ENCODE results near the gene PRODH2. TPM values are rescaled to one million over a fixed set of nuclear protein-coding genes. Genes with fewer than 3 reads are reported as not detected.

The PRODH2 gene
- total RNA-seq, 1 experiment from 2014 or later = not detected

DNA sequence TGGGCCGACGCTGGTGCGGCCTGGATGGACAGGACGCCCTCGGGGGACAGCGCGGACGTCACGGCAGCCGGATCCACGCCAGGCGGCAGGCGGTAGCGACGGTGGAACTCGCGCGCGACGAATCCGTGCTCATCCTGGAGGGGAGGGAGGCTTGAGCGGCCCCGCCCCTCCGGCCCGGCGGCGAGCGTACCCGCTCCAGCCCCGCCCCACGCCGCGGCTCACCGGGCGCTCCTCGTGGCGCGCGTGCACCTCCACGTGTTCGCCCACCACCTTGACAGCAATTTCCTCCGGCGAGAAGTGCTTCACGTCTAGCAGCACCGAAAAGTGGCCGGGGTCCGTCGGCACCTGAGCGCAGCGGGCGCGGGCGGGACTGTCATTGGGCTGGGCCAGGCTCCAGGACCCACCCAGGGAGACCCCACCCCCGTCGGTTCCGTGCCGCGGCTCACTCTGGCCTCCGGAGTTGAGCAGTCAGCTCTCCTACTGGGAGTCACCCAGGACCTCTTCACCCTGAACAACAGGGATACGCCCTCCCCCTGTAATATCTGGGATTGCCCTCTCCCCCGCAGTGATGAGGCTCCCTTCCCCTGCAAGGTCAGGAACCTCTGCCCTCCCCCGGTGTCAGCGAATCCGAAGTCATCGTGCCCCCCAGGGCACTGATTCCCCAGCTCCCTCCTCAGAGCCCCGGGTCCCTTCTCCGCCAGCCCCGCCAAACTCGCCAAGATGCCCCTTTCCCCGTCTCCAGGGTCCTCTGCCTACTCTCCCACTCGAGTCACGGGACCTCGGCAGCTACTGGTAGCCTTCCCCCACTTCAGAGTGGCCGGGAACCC lies 56.9 kb downstream of the PRODH2 start:
- Histone ChIP-seq H3K4me3 (ENCODE audit: insufficient read depth, low read depth, low read length) (peak overlapping the region; percentile 47), H3K36me3 (replicated peaks; ENCODE audit: control insufficient read depth, insufficient read depth, low read length) (no peaks in the 10 kb centered on the region; the same call in none of the 2 replicates), H3K27me3 (ENCODE audit: control insufficient read depth, insufficient read depth, low read length) (peaks cover 13% of the 10 kb centered on the region)
- DNase-seq = peak; percentile 81

GRCh38 chr19:35755131-35755549 lies 57.5 kb downstream of the PRODH2 start:
- peak overlapping the region; percentile 47 for H3K4me3 ChIP-seq (ENCODE audit: insufficient read depth, low read depth, low read length)

GRCh38 chr19:35754370-35755130 lies 58.1 kb downstream of the PRODH2 start:
- DNase-seq = no peak
- H3K27me3 ChIP-seq (ENCODE audit: control insufficient read depth, insufficient read depth, low read length) = peaks cover 13% of the 10 kb centered on the region
- no peaks in the 10 kb centered on the region; the same call in 1 of the 2 replicates for H3K36me3 ChIP-seq (replicated peaks; ENCODE audit: control insufficient read depth, insufficient read depth, low read length)
- no peak overlapping the region for H3K4me3 ChIP-seq (ENCODE audit: insufficient read depth, low read depth, low read length)

More at GRCh38 chr19:35755131-35755549, 57.5 kb downstream of the PRODH2 start:
- Histone ChIP-seq H3K27me3 (ENCODE audit: control insufficient read depth, insufficient read depth, low read length) (peaks cover 13% of the 10 kb centered on the region), H3K36me3 (replicated peaks; ENCODE audit: control insufficient read depth, insufficient read depth, low read length) (no peaks in the 10 kb centered on the region; the same call in none of the 2 replicates)
- DNase-seq = no peak

GRCh38 chr19:35753634-35754369 lies 58.8 kb downstream of the PRODH2 start:
- Histone ChIP-seq H3K27me3 (ENCODE audit: control insufficient read depth, insufficient read depth, low read length) (peaks cover 13% of the 10 kb centered on the region), H3K36me3 (replicated peaks; ENCODE audit: control insufficient read depth, insufficient read depth, low read length) (no peaks in the 10 kb centered on the region), H3K4me3 (ENCODE audit: insufficient read depth, low read depth, low read length) (no peak overlapping the region)
- no peak for DNase-seq

- Histone ChIP-seq H3K27me3 (ENCODE audit: control insufficient read depth, insufficient read depth, low read length) (peaks cover 13% of the 10 kb centered on the region), H3K4me3 (ENCODE audit: insufficient read depth, low read depth, low read length) (no peak overlapping the region), H3K36me3 (replicated peaks; ENCODE audit: control insufficient read depth, insufficient read depth, low read length) (no peaks in the 10 kb centered on the region)
- DNase-seq = no peak
These were observed 59.8 kb downstream of the PRODH2 start for GRCh38 chr19:35752746-35753350.

GRCh38 chr19:35751839-35752745 lies 60.6 kb downstream of the PRODH2 start:
- no peak for DNase-seq
- no peaks in the 10 kb centered on the region for H3K36me3 ChIP-seq (replicated peaks; ENCODE audit: control insufficient read depth, insufficient read depth, low read length)
- H3K27me3 ChIP-seq (ENCODE audit: control insufficient read depth, insufficient read depth, low read length) = peaks cover 13% of the 10 kb centered on the region
- H3K4me3 ChIP-seq (ENCODE audit: insufficient read depth, low read depth, low read length) = no peak overlapping the region

DNA sequence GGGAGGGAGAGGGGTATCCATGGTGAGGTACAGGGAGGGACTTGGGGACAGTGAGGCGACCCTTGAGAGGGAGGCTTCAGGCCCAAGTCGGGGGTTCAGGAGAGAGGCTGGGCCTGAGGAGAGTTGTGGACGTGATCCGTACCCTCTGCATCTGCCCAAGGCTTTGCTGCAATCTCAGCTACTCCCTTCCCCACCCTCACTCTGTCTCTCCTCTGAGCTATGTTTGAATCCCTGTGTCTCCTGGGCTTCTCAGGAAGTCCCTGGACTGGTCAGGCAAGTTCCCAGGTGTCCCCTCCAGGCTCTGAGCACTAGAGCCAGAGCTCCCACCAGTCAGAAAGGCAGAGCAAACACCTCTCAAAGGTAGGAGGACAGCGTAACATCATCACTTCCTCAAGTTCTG lies 62.5 kb downstream of the PRODH2 start:
- no peak overlapping the region for H3K4me3 ChIP-seq (ENCODE audit: insufficient read depth, low read depth, low read length)

More for the DNA sequence above, 62.5 kb downstream of the PRODH2 start:
- DNase-seq = no peak
- peaks cover 1% of the 10 kb centered on the region; the same call in 1 of the 2 replicates for H3K36me3 ChIP-seq (replicated peaks; ENCODE audit: control insufficient read depth, insufficient read depth, low read length)
- H3K27me3 ChIP-seq (ENCODE audit: control insufficient read depth, insufficient read depth, low read length) = peaks cover 2% of the 10 kb centered on the region

Other genes with a start within 250 kb of the PRODH2 start
- gene ATP4A, start 249.2 kb downstream of the PRODH2 start, total RNA-seq (2014; rRNA removed; shearing (Covaris generic)) = 0.21 TPM in 1 of 2 replicates, not detected in the other
- not detected in 2 replicates for gene PMIS2, start 226.7 kb downstream of the PRODH2 start, total RNA-seq (2014; rRNA removed; shearing (Covaris generic))
- 25.6 and 27.4 TPM in 2 replicates for gene HAUS5, start 200.1 kb downstream of the PRODH2 start, total RNA-seq (2014; rRNA removed; shearing (Covaris generic))
- gene RBM42, start 183.8 kb downstream of the PRODH2 start, total RNA-seq (2014; rRNA removed; shearing (Covaris generic)) = 75.0 and 81.4 TPM in 2 replicates
- 0.35 and 0.81 TPM in 2 replicates for gene ETV2, start 171.1 kb downstream of the PRODH2 start, total RNA-seq (2014; rRNA removed; shearing (Covaris generic))
- gene COX6B1, start 164.5 kb downstream of the PRODH2 start, total RNA-seq (2014; rRNA removed; shearing (Covaris generic)) = 500 and 605 TPM in 2 replicates
- 0.14 and 0.74 TPM in 2 replicates for gene UPK1A, start 146.3 kb downstream of the PRODH2 start, total RNA-seq (2014; rRNA removed; shearing (Covaris generic))
- not detected in 2 replicates for gene ZBTB32, start 108.3 kb downstream of the PRODH2 start, total RNA-seq (2014; rRNA removed; shearing (Covaris generic))
- 12.9 and 16.3 TPM in 2 replicates for gene KMT2B, start 94.8 kb downstream of the PRODH2 start, total RNA-seq (2014; rRNA removed; shearing (Covaris generic))
- 11.5 and 15.2 TPM in 2 replicates for gene IGFLR1, start 70.4 kb downstream of the PRODH2 start, total RNA-seq (2014; rRNA removed; shearing (Covaris generic))
- gene U2AF1L4, start 67.4 kb downstream of the PRODH2 start, total RNA-seq (2014; rRNA removed; shearing (Covaris generic)) = 11.6 and 13.4 TPM in 2 replicates
- gene PSENEN, start 67.2 kb downstream of the PRODH2 start, total RNA-seq (2014; rRNA removed; shearing (Covaris generic)) = 53.2 and 58.6 TPM in 2 replicates
- 5.0 and 17.2 TPM in 2 replicates for gene LIN37, start 64.3 kb downstream of the PRODH2 start, total RNA-seq (2014; rRNA removed; shearing (Covaris generic))
- 0.48 and 1.4 TPM in 2 replicates for gene HSPB6, start 55.8 kb downstream of the PRODH2 start, total RNA-seq (2014; rRNA removed; shearing (Covaris generic))
- 6.8 and 14.0 TPM in 2 replicates for gene PROSER3, start 54.7 kb downstream of the PRODH2 start, total RNA-seq (2014; rRNA removed; shearing (Covaris generic))
- 3.7 and 6.4 TPM in 2 replicates for gene ARHGAP33, start 37.3 kb downstream of the PRODH2 start, total RNA-seq (2014; rRNA removed; shearing (Covaris generic))
- gene NPHS1, start 39.7 kb upstream of the PRODH2 start, total RNA-seq (2014; rRNA removed; shearing (Covaris generic)) = not detected in 2 replicates
- 0.55 and 0.92 TPM in 2 replicates for gene KIRREL2, start 44.1 kb upstream of the PRODH2 start, total RNA-seq (2014; rRNA removed; shearing (Covaris generic))
- 18.3 and 19.3 TPM in 2 replicates for gene APLP1, start 55.7 kb upstream of the PRODH2 start, total RNA-seq (2014; rRNA removed; shearing (Covaris generic))
- 6.8 and 7.5 TPM in 2 replicates for gene NFKBID, start 87.7 kb upstream of the PRODH2 start, total RNA-seq (2014; rRNA removed; shearing (Covaris generic))
- 2.4 and 2.8 TPM in 2 replicates for gene HCST, start 89.7 kb upstream of the PRODH2 start, total RNA-seq (2014; rRNA removed; shearing (Covaris generic))
- gene TYROBP, start 95.5 kb upstream of the PRODH2 start, total RNA-seq (2014; rRNA removed; shearing (Covaris generic)) = not detected in 2 replicates
- 9.9 and 13.4 TPM in 2 replicates for gene LRFN3, start 123.5 kb upstream of the PRODH2 start, total RNA-seq (2014; rRNA removed; shearing (Covaris generic))
- 32.9 and 41.9 TPM in 2 replicates for gene SDHAF1, start 182.3 kb upstream of the PRODH2 start, total RNA-seq (2014; rRNA removed; shearing (Covaris generic))
- 14.4 and 27.0 TPM in 2 replicates for gene SYNE4, start 196.0 kb upstream of the PRODH2 start, total RNA-seq (2014; rRNA removed; shearing (Covaris generic))
- 21.9 and 25.5 TPM in 2 replicates for gene ALKBH6, start 201.4 kb upstream of the PRODH2 start, total RNA-seq (2014; rRNA removed; shearing (Covaris generic))
- 1.5 and 8.0 TPM in 2 replicates for gene CLIP3, start 220.0 kb upstream of the PRODH2 start, total RNA-seq (2014; rRNA removed; shearing (Covaris generic))
- gene THAP8, start 241.4 kb upstream of the PRODH2 start, total RNA-seq (2014; rRNA removed; shearing (Covaris generic)) = 2.9 and 5.4 TPM in 2 replicates
- 27.0 and 35.1 TPM in 2 replicates for gene WDR62, start 242.1 kb upstream of the PRODH2 start, total RNA-seq (2014; rRNA removed; shearing (Covaris generic))

Data from H7 (cell line).